BLaER1 (cell line): ENCODE results near the gene PDE8A.

Source experiments
- H3K27ac ChIP-seq: shearing (Covaris generic); formaldehyde crosslinking; 2 replicates; pipeline ENCODE4 v1.8.1; 2022
- H3K27me3 ChIP-seq: shearing (Covaris generic); formaldehyde crosslinking; 2 replicates; pipeline ENCODE4 v1.8.1; 2022
- H3K36me3 ChIP-seq: shearing (Covaris generic); formaldehyde crosslinking; 2 replicates; pipeline ENCODE4 v1.8.1; 2022
- H3K4me1 ChIP-seq: shearing (Covaris generic); formaldehyde crosslinking; 2 replicates; pipeline ENCODE4 v1.8.1; 2022
- H3K4me2 ChIP-seq: shearing (Covaris generic); formaldehyde crosslinking; 2 replicates; pipeline ENCODE4 v1.8.1; 2022
- H3K4me3 ChIP-seq: shearing (Covaris generic); formaldehyde crosslinking; 2 replicates; pipeline ENCODE4 v1.8.1; 2022
- H3K9ac ChIP-seq: shearing (Covaris generic); formaldehyde crosslinking; 2 replicates; pipeline ENCODE4 v1.8.1; 2022
- H3K9me3 ChIP-seq: shearing (Covaris generic); formaldehyde crosslinking; 2 replicates; pipeline ENCODE4 v1.8.1; 2022
- H4K20me1 ChIP-seq: shearing (Covaris generic); formaldehyde crosslinking; 2 replicates; pipeline ENCODE4 v1.8.1; 2022
- Cebpa-rat ChIP-seq: shearing (Covaris generic); IDR thresholded peaks from 2 replicates; pipeline ENCODE4 v1.8.1; 2022

The PDE8A gene

DNA sequence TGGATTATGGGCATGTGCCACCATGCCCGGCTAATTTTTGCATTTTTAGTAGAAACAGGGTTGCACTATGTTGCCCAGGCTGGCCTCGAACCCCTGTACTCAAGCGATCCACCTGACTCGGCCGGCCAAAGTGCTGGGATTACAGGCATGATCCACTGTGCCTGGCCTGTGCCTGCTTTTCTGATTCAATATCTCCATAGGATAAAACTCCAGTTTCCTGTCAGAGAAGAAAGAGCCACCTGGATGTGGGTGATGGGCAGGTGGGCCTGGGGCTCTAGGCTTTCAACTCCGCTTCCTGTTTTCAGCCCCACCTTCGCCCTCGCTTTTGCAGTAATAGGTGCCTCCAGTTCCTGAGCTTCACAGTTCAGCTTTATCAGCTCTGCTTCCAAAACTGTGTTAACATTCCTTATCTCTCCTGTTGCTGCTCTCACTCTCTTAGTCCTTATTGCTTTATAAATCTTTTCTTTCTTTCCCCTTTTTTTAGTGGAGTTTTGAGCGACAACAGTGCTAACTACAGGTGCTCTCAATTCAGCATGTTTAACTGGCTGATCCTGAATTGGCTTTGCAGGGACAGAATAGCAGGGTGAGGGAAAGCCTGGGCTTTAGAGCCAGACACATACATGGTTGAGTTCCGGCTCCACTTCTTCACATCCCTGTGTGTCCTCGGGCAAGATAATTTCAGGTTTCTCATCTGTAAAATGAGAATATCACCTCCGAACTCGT lies 21.1 kb upstream of the PDE8A start:
- H3K27me3 ChIP-seq, result no peaks in the 10 kb centered on the region
- no peak for TF ChIP-seq Cebpa-rat
- no peak overlapping the region for H3K9ac ChIP-seq
- H3K4me2 ChIP-seq, result no peak overlapping the region
- peaks cover 16% of the 10 kb centered on the region for H3K4me1 ChIP-seq
- H3K36me3 ChIP-seq, result no peaks in the 10 kb centered on the region
- peaks cover 22% of the 10 kb centered on the region for H3K9me3 ChIP-seq
- no peak overlapping the region for H3K4me3 ChIP-seq
- no peak overlapping the region for H3K27ac ChIP-seq
- no peaks in the 10 kb centered on the region for H4K20me1 ChIP-seq

DNA sequence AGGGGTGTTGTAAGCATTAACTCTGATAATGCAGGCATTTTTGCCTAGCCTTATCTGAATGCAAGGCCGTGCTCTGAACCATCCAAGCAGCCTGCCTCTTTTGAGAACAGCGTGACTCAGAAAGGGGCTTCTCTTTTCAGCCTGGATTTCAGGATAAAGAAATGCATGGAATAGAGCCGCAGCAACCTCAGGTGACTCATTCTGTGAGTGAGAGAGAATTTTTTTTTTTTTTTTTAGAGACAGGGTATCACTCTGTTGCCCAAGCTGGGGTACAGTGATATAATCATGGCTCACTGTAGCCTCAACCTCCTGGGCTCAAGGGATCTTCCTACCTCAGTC lies 20.6 kb upstream of the PDE8A start:
- Histone ChIP-seq H3K9me3 (peaks cover 22% of the 10 kb centered on the region), H4K20me1 (no peaks in the 10 kb centered on the region), H3K4me3 (no peak overlapping the region), H3K4me2 (no peak overlapping the region), H3K9ac (no peak overlapping the region), H3K4me1 (peaks cover 16% of the 10 kb centered on the region), H3K36me3 (no peaks in the 10 kb centered on the region), H3K27ac (no peak overlapping the region), H3K27me3 (no peaks in the 10 kb centered on the region)
- TF ChIP-seq Cebpa-rat, result no peak

DNA sequence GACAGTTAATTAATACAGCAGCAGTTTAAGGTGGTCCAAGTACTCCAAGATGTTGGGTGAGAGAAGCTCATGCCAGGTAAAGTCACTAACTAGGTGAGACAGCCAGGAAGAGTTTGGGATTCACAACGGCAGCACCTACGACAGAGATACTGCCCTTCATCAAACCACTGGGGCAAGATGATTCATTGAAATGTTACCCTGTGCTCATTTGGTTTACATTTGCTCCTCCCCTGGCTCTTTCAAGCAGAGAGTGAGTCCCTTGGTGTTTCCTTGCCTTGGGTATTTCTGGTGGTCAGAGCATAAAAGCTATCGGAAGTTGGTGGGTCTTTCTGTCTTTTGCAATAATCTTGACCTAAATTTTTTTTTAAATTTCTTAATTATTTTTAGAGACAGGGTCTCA lies 19.9 kb upstream of the PDE8A start:
- H3K27ac ChIP-seq, result no peak overlapping the region
- peaks cover 16% of the 10 kb centered on the region for H3K4me1 ChIP-seq
- peaks cover 29% of the 10 kb centered on the region for H3K9me3 ChIP-seq
- no peak overlapping the region for H3K4me2 ChIP-seq
- H4K20me1 ChIP-seq, result no peaks in the 10 kb centered on the region
- no peak for TF ChIP-seq Cebpa-rat
- H3K27me3 ChIP-seq, result no peaks in the 10 kb centered on the region
- no peak overlapping the region for H3K4me3 ChIP-seq
- H3K36me3 ChIP-seq, result no peaks in the 10 kb centered on the region
- no peak overlapping the region for H3K9ac ChIP-seq

DNA sequence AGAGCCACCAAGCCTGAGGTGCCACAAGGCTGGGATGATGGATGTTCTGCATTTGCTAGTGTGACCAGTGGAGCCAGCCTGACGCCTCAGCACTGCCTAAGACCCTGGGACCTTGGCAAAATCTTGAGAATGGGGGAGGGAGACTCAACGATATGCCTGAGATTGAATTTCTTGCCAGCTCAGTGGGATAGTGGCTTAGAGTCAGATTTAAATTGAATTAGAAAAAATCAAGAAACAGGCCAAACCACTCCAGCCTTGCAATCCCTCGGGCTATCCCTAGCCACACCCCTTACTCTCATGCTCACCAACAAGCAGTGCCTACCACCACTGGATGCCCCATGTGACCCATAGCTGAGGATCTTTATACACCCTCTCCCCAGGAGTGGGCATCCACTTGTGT lies 18.7 kb upstream of the PDE8A start:
- peaks cover 16% of the 10 kb centered on the region for H3K4me1 ChIP-seq
- no peaks in the 10 kb centered on the region for H3K27me3 ChIP-seq
- H3K9me3 ChIP-seq, result peaks cover 23% of the 10 kb centered on the region
- H3K4me3 ChIP-seq, result no peak overlapping the region
- no peaks in the 10 kb centered on the region for H4K20me1 ChIP-seq
- no peaks in the 10 kb centered on the region for H3K36me3 ChIP-seq
- no peak overlapping the region for H3K27ac ChIP-seq
- no peak for TF ChIP-seq Cebpa-rat
- H3K4me2 ChIP-seq, result no peak overlapping the region
- no peak overlapping the region for H3K9ac ChIP-seq

DNA sequence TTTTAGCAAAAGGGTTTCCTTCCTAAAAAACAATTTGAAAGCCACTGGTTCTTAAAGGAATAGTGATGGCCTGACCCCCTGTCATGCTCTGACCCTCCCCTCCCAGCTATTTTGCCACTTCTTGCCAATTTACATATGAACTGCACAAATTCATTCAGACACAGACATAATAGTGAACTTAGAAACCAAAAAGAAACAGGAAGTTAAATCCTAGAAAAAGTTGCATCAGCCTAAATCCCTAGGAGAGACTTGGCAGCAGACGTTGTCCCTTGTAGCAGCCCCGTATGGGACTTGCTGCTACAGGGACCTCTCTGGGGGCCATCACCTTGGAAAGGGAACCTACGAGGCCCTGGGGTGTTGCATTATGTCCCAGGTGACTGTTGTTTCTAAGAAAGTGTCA lies 14.3 kb upstream of the PDE8A start:
- no peak overlapping the region for H3K4me2 ChIP-seq
- H3K4me3 ChIP-seq, result no peak overlapping the region
- no peak for TF ChIP-seq Cebpa-rat
- H3K27me3 ChIP-seq, result no peaks in the 10 kb centered on the region
- peaks cover 18% of the 10 kb centered on the region for H3K9me3 ChIP-seq
- H3K27ac ChIP-seq, result 0 out of 2 replicates have a peak overlapping the region, but pooled peaks have one; percentile 1
- H3K36me3 ChIP-seq, result no peaks in the 10 kb centered on the region
- no peak overlapping the region for H3K9ac ChIP-seq
- no peaks in the 10 kb centered on the region for H4K20me1 ChIP-seq
- H3K4me1 ChIP-seq, result no peaks in the 10 kb centered on the region

DNA sequence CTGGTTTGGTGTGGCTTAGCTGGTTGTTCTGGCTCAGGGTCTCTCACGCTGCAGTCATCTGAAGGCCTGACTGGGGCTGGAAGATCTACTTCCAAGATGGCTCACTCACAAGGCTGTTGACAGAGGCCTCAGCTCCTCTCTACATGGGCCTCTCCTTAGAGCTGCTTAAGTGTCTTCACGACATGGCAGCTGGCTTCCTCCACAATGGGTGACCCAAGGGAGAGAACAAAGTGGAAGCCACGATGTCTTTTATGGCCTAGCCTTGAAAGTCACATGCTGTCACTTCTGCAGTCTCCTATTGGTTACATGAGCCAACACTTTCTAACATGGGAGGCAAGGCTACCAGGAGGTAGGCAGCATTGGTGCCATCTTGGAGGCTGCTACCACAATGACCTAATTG lies 13.4 kb upstream of the PDE8A start:
- peaks cover 18% of the 10 kb centered on the region for H3K9me3 ChIP-seq
- H3K36me3 ChIP-seq, result no peaks in the 10 kb centered on the region
- TF ChIP-seq Cebpa-rat, result no peak
- H4K20me1 ChIP-seq, result no peaks in the 10 kb centered on the region
- no peaks in the 10 kb centered on the region for H3K27me3 ChIP-seq
- no peak overlapping the region for H3K4me2 ChIP-seq
- no peaks in the 10 kb centered on the region for H3K4me1 ChIP-seq
- H3K9ac ChIP-seq, result no peak overlapping the region
- H3K4me3 ChIP-seq, result no peak overlapping the region
- no peak overlapping the region for H3K27ac ChIP-seq

DNA sequence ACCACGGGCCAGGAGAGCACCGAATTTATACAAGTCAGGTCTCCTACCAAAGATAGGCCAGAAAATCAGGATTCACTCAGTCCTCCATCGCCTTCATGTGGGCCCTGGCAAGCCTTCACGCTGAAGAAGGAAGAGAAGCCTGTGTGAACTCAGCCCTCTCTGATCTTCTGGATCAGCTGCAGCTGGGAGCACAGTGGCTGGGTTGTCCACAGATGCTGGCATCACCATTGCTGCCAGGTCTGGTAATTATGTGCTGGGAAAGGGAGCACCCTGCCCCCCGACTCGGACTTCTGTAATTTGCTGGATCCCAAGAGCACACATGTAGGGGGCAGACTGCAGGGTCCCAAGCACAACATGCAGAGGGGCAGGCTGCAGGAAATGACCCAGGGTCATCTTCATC lies 12.4 kb upstream of the PDE8A start:
- TF ChIP-seq Cebpa-rat, result no peak
- H3K27me3 ChIP-seq, result no peaks in the 10 kb centered on the region

DNA sequence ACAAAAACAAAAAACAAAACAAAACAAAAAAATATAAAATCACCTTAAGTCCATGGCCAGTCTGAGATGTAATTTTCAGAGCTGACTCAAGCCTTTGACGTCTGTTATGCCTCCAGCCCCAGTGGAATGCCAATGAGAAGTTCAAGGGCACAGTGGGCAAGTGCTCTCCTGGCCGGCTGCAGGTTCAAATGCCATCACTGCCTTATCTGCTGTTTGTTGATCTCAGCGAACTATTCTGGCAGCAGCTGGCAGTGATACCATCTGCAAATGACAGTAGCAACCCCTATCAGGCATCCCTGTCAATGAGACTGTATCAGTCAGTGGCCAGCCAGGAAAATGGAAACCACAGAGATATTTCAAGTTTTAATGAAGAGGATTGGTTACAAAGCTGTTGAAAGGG lies 10.8 kb upstream of the PDE8A start:
- H3K27me3 ChIP-seq, result no peaks in the 10 kb centered on the region
- TF ChIP-seq Cebpa-rat, result no peak
- H3K36me3 ChIP-seq, result no peaks in the 10 kb centered on the region
- no peak overlapping the region for H3K27ac ChIP-seq
- no peak overlapping the region for H3K4me3 ChIP-seq
- no peaks in the 10 kb centered on the region for H3K4me1 ChIP-seq
- H3K9ac ChIP-seq, result no peak overlapping the region
- no peaks in the 10 kb centered on the region for H4K20me1 ChIP-seq
- peaks cover 9% of the 10 kb centered on the region for H3K9me3 ChIP-seq
- no peak overlapping the region for H3K4me2 ChIP-seq

More for the DNA sequence above, 12.4 kb upstream of the PDE8A start:
- Histone ChIP-seq H3K27ac (no peak overlapping the region), H3K36me3 (no peaks in the 10 kb centered on the region), H4K20me1 (no peaks in the 10 kb centered on the region), H3K9ac (no peak overlapping the region), H3K4me2 (no peak overlapping the region), H3K4me1 (no peaks in the 10 kb centered on the region), H3K4me3 (no peak overlapping the region), H3K9me3 (peaks cover 16% of the 10 kb centered on the region)

DNA sequence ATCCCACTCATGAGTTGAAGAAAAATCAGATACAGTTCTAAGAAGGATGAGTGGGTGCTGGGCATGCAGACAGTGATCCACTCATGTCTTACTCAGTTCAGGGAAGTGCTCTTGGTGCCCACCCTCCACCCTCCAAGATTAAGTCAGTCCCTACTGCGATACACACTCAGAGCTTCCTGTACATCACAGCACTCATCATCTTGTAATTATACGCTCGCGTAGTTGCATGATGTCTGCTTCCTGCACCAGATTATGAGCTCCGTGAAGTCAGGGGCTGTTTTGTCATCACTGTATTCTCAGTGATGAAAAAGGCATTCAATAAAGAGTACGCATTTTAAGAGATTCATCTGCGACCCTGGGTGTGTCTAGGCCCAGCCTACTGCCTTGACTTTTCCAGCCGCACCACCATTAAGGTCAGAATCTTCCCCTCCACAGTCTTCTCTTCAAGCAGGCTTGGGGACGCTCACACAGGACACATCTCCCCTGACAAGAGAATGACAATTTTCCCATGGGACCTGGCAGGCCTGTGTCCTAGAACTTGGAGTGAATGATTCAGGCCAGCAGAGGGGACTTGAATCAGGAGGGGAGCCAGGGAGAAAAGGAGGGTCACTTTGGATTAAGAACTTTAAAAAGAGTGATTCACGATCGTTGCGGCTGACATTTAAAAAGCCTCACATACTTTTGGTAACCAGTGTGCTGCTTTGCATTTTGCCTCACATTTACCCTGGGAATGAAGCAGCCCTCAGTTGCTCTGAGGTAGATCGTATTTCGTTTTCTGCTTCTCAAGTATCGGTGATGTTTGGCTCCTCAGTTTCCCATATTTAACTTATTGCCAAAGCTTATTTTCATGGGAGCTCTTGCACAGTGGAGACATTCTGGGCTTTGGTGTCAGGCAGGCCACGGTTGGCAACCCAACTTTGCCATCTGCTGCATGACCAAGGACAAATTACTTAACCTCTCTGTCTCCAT lies 7.9 kb upstream of the PDE8A start:
- Histone ChIP-seq H4K20me1 (no peaks in the 10 kb centered on the region), H3K4me1 (no peaks in the 10 kb centered on the region), H3K4me2 (no peak overlapping the region), H3K9ac (no peak overlapping the region), H3K27ac (no peak overlapping the region), H3K27me3 (peaks cover 4% of the 10 kb centered on the region), H3K36me3 (no peaks in the 10 kb centered on the region), H3K4me3 (no peak overlapping the region), H3K9me3 (no peaks in the 10 kb centered on the region)
- no peak for TF ChIP-seq Cebpa-rat

DNA sequence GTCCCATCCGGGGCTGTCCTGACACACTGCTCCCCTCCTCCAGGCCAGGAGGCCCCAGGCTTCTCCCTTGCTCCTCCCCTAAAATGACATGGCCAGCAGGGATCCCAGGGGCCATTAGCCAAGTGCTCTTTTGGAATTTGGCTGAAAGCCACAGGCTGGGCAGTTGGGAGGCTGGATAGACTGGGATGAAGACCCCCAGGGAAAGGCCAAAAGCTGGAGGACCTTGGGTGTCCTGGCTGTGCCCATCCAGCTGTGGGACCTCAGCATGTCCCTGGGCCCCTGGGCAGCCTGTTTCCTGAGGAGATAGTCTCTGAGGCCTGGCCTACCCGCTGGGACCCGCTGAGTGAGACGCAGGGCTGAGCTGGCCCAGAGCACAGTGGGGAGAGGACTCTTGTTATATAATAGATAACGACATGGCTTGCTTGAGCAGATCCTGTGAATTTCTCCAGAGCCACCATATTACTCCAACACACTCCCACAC lies 5.7 kb upstream of the PDE8A start:
- Histone ChIP-seq H4K20me1 (no peaks in the 10 kb centered on the region), H3K4me3 (no peak overlapping the region), H3K4me1 (peaks cover 8% of the 10 kb centered on the region; the same call in 1 of the 2 replicates), H3K9me3 (no peaks in the 10 kb centered on the region), H3K27ac (no peak overlapping the region), H3K4me2 (no peak overlapping the region), H3K36me3 (no peaks in the 10 kb centered on the region), H3K9ac (no peak overlapping the region), H3K27me3 (peaks cover 16% of the 10 kb centered on the region)
- no peak for TF ChIP-seq Cebpa-rat
